Astrocyte of the hippocampus (primary cell): Measurements from ENCODE around the gene POM121L2.

ENCODE experiments used
- DNase-seq: peaks from one replicate; pipeline ENCODE4 v3.0.0; 2011; ENCODE audit warnings: low read depth, low spot score

POM121L2 gene

DNA sequence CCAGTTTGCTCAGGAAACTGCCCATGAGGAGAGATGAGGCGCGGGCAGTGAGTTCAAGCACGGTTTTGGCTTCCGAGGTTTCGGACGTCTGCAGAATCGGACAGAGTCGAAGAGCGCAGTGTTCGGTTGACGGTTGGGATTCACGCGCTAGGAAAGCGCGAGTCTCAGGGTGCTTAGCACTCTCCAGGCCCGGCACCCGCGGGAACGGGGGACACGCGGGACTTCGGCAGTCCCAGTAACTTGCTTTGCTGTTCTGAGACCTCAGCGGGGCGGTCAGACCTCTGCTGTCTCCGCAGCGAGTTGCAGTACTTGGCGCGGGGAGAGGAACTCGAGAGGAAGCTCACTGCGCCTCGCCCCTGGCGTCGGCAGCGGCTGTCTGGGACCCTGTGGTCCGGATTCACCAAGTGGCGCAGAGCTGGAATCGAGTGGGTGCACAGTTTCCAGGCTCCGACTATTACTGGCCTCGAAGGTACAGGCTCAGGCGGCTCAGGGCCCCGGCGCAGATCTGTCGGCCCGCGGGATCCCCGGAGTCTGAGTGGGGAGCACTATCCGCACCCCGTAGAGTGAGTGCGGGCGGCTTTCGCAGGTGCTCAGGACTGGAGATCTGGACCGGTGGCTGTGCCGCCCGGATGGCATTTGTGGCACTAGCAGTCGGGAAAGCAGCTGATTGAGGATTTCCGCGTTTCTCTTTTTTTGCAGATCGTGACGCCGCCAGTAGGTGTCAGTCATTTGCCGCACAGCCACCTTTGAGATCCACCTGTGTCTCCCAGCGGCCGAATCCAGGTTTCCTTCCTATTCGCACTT, at the start of gene POM121L2:
TSS of gene POM121L2 (minus strand) at position 128 of the 804 bp plus-strand sequence. CDS start at position 25, 103 bp downstream.
- DNase-seq = peak; percentile 66

DNA sequence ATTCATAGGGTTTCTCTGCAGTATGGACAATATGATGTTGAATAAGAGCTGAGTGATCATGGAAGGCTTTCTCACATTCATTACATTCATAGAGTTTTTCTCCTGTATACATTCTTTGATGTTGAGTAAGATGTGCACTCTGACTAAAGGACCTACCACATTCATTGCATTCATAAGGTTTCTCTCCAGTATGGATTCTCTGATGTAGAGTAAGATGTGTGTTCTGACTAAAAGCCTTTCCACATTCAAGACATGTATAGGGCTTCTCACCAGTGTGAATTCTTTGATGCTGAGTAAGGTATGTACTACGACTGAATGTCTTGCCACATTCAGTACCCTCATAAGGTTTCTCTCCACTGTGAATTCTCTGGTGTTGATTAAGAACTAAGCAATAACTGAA, 47.2 kb upstream of the POM121L2 start:
- no peak for DNase-seq

DNA sequence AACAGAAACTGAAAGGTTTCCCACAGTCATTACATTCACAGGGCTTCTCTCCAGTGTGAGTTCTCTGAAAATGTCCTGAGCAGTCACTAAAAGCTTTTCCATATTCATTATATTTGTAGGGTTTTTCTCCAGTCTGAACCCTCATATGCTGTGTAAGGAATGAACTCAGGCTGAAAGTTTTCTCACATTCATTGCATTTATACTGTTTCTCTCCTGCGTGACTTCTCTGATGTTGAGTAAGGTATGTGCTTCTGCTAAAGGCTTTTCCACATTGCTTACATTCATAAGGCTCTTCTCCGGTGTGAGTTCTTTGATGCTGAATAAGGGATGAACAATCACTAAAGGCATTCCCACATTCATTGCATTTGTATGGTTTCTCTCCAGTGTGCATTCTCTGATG, 46.7 kb upstream of the POM121L2 start:
- DNase-seq = no peak

DNA sequence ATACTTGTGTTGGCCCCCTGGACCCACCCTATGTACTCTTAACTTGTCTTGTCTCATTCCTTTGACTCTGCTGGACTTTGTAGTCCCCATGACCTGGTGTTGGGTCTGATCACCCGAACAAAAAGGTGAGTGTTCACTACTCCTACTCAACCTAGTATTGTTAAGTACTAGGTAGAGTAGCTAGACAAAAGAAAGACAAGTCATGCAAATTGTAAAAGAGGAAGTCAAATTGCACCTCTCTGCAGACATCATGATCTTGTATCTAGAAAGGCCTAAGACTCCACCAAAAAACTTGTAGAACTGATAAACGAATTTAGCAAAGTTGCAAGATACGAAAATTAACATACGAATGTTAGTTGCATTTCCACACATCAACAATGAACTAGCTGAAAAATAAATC, 40.8 kb upstream of the POM121L2 start:
- DNase-seq = no peak

DNA sequence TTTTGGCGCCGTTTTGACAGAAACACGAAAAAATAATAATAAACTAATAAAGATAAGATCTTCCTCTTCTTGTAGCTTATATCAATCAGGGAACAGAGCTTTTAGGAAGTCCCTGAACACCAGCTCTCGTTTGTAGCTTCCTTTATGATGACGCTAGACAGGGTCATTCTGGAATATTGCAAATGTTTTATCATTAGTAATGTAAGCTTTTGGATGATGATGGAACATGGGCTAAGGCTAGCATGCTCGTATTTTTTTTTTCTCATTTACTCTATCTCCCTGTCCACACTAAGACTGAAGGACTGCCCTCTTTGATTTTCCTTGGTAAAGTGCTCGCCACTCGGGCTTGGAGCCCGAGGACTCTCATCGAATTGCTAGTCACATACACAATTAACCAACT, 22.1 kb upstream of the POM121L2 start:
- no peak for DNase-seq

DNA sequence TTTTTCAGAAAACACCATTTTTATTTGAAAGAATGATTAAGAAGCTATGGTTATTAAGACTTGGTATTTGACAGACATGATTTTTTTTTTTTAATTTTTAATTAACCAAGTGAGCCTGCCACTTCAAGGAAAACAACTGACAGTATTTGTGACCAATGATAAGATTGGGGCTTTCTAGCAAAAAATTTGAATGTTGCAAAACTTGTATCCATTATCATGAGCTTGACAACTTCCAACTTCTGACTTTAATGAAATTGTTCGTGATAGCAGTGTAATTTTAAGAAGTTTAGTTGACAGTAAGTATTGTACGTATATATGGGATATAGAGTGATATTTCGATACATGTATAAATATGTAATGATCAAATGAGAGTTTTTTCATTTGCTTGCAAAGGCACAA, 21.6 kb upstream of the POM121L2 start:
- no peak for DNase-seq

DNA sequence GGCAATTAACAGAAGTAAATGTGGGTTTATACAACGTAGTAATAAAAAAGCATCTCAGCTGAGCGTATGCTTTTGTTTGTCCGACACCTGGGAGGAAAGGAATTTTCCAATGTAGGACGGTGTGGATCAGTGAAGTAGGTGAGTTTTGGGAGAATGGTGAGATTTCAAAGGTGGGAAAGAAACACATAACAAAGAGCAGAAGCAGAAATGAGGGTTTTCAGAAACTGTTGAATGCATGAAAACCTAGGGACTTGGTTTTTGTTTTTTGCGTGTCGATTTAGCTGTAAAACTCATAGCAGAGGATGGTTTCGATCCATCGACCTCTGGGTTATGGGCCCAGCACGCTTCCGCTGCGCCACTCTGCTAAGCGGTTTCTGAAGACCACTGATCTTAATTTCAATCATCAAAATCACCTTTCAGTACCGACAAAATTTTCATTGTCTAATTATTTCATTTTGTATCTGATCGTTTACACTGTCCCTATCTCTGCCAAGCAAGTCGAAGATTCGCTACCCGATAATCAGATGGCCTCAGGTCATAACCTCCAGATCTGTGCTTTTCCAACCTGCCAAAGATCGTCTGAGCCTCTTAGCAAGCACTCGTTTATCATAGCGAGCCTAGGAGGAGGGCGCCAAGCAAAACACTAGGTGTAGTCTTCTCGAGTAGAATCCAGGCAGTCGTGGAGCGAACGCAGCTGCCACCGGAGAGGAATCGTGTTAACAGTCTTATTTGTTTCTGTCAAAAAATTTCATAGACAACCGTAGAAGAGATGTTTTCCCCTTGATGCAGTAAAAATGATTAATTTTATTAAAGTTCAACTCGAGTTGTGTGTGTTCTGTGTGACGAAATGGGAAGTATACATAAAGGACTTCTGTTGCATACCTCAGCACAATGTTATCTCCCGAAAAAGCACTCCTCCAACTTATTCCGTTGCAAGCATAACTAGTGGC, 20.9 kb upstream of the POM121L2 start:
- peak; percentile 57 for DNase-seq

DNA sequence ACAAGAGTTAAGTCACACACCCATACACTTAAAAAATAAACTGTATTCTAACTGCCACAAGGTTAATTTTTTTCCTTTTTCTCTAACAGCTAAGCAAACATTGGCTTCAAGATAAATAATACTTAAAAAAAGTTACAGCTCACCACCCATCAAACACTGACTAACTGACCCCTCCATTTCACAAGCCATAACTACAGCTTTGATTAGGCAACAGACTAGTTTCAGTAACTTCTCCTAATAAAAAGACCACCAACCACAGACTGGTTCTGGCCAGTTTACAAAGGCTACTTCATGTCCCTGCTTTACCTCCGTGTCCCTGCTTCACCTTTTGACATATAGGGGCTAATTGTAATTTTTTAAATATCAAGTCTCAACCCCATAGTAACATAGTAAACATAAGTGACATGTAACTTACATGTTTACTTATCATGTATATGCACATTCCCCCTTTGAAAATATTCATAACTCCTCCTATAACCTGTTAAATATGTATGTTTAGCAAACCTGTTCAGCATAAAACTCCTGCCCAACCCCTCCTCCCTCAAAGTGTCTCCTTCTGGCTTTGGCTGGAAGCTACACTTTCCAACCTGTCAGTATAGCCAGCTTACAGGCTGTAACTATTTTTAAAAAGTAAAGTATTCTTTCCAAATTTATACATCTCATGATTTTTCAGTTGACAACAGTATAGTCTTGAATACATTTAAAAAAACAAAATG, 15.1 kb upstream of the POM121L2 start:
- no peak for DNase-seq

- no peak for DNase-seq
These were observed 9.8 kb upstream of the POM121L2 start for GRCh38 chr6:27321901-27322300.

DNA sequence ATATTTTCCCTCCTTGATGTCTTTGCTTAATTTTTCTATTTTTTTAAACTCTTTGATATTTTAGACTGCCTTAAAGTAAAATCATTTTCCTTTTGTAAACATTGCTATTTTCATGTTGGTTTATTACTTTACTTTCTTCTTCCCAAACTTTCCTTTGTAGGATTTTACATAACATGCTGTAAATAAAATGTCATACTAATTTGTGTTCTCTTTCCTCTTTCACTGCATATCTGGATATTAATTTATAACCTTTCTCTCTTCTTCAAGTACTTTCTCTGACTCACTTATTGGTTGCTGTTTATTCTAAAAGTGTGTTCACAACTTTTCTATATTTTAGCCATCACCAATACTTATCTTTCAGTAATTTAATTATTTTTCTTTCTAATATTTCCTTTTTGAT, 9.3 kb upstream of the POM121L2 start:
- no peak for DNase-seq

- no peak for DNase-seq
These were observed 6.9 kb upstream of the POM121L2 start for GRCh38 chr6:27318973-27319372.

- DNase-seq = no peak
These were observed 2.0 kb upstream of the POM121L2 start for GRCh38 chr6:27314046-27314445.

- DNase-seq = no peak
These were observed 838 bp upstream of the POM121L2 start for GRCh38 chr6:27312950-27313271.

GRCh38 chr6:27311806-27312145, 297 bp downstream of the POM121L2 start:
- DNase-seq = no peak

DNA sequence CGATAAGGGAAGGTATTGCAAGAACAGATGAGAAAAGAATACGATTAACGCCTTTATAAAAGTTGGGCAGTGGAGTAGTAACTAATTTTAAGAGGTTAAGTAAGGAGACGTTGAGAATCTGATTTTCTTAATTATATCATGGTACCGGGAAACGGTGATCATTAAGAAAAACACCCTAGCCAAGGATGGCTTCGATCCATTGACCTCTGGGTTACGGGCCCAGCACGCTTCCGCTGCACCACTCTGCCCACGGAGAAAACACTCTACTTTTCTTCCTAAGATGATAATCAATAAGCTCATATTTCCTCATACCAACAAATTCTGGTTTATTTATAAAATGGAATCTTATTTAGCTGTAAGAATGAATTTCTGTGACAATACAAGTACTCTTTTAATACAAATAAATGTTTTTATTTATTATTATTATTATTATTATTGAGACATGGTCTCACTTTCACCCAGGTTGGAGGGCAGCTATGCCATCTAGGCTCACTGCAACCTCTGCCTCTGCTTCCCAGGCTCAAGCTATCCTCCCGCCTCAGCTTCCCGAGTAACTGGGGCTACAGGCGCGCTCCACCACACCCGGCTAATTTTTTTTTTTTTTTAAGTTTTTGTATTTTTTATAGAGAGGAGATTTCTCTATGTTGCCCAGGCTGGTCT, 8.3 kb downstream of the POM121L2 start:
- DNase-seq = no peak

- peak; percentile 24 for DNase-seq
These were observed 14.0 kb downstream of the POM121L2 start for GRCh38 chr6:27297857-27298730.

- no peak for DNase-seq
These were observed 14.6 kb downstream of the POM121L2 start for GRCh38 chr6:27297484-27297856.

GRCh38 chr6:27296106-27296783, 15.8 kb downstream of the POM121L2 start:
- peak; percentile 46 for DNase-seq

DNA sequence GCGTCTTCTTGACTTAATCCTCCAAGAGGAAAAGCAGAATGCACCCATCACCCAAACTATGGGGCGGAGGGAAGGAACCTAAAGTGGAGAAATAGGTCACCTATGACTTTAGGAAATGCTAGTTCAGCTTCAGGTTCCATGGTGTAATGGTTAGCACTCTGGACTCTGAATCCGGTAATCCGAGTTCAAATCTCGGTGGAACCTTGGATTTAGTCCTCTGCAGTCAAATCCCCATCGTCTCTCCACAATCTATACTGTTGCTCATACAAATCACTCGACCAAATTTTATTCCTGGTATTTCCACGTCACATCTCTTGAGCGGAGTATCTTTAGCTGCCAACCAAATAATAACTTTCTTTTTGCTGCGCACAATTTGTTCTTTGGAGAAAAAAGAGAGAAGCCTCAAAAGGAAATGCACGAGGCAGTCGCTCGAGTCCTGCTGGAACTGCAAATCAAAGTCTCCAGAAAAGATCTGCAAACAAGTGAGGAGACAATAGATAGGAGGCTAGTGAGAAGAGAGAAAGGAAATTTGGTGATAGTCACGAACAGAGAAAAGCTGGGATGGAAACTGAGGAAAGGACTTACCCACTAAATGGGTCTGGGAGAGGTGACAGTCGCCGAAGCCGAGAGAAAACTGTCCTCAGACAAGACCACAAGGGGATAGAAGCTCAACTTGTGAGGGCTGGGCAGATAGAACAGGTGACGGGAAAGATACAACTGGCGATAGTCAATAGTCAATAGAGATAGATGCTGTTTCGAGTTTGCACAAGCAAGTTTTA, 16.6 kb downstream of the POM121L2 start:
- DNase-seq = peak; percentile 50
